Mucosa of rectum (tissue), 2 donors: ENCODE measurements around the gene FAM156B.
"Not testable (repeated sequence)": the region's sequence is repeated elsewhere in the genome, so short reads cannot be mapped to it uniquely, and the experiment has no call there.

Experiments
- H3K27ac ChIP-seq, 2 donors: one replicate each; pipeline ENCODE4 v1.7.0; 2013; ENCODE audit warnings: inconsistent platforms in 2 of 2, low read depth in 2 of 2, low read length in 2 of 2
- H3K27me3 ChIP-seq, 2 donors: one replicate each; pipeline ENCODE4 v1.7.0; 2013; ENCODE audit warnings: low read length in 2 of 2; ENCODE audit not compliant: control insufficient read depth in 2 of 2, insufficient read depth in 2 of 2
- H3K36me3 ChIP-seq, 2 donors: one replicate each; pipeline ENCODE4 v1.7.0; 2013; ENCODE audit warnings: low read length in 2 of 2; ENCODE audit not compliant: control insufficient read depth in 2 of 2, insufficient read depth in 2 of 2
- H3K4me1 ChIP-seq, 2 donors: one replicate each; pipeline ENCODE4 v1.7.0; 2013; ENCODE audit warnings: low read length in 2 of 2, mild to moderate bottlenecking in 1 of 2; ENCODE audit not compliant: control insufficient read depth in 2 of 2, insufficient read depth in 2 of 2
- H3K4me3 ChIP-seq, 2 donors: one replicate each; pipeline ENCODE4 v1.7.0; 2013; ENCODE audit warnings: low read length in 2 of 2
- H3K9ac ChIP-seq, 2 donors: one replicate each; pipeline ENCODE4 v1.7.0; 2013; ENCODE audit warnings: low read length in 2 of 2, low read depth in 1 of 2, mild to moderate bottlenecking in 1 of 2
- H3K9me3 ChIP-seq, 2 donors: one replicate each; pipeline ENCODE4 v1.7.0; 2013; ENCODE audit warnings: low read length in 2 of 2; ENCODE audit not compliant: control insufficient read depth in 2 of 2
- donor health status: healthy.
- donor health status: Normal muscosa, but diverticular disease.

FAM156B gene

GRCh38 chrX:52896855-52897709, at the start of gene FAM156B:
Gene FAM156B (plus strand): TSS chrX:52897330. CDS start chrX:52907226, 9,896 bp downstream.
- H3K4me3 ChIP-seq, H3K36me3 ChIP-seq, H3K4me1 ChIP-seq, H3K9ac ChIP-seq, H3K27ac ChIP-seq, H3K9me3 ChIP-seq, H3K27me3 ChIP-seq: not testable (repeated sequence)

- Histone ChIP-seq H3K4me1 (no peaks in the 10 kb centered on the region), H3K4me3 (no peak overlapping the region), H3K9ac (no peak overlapping the region), H3K9me3 (peaks cover 0 to 3% of the 10 kb centered on the region in 2 donors), H3K27me3 (peaks cover 9 to 18% of the 10 kb centered on the region in 2 donors), H3K36me3 (no peaks in the 10 kb centered on the region), H3K27ac (no peak overlapping the region)
Measured at GRCh38 chrX:52852110-52852860, 44.8 kb upstream of the FAM156B start.

- H3K27ac ChIP-seq, H3K9ac ChIP-seq, H3K4me1 ChIP-seq, H3K9me3 ChIP-seq, H3K36me3 ChIP-seq, H3K4me3 ChIP-seq: not testable (repeated sequence)
- H3K27me3 ChIP-seq: peaks cover 2 to 11% of the 10 kb centered on the region in 2 donors
Measured at GRCh38 chrX:52856991-52857525, 40.1 kb upstream of the FAM156B start.

- H3K27ac ChIP-seq: no peak overlapping the region
- H3K27me3 ChIP-seq: peaks cover 5 to 6% of the 10 kb centered on the region in 2 donors
- H3K9me3 ChIP-seq: no peaks in the 10 kb centered on the region
- H3K36me3 ChIP-seq: no peaks in the 10 kb centered on the region
- no peaks in the 10 kb centered on the region for H3K4me1 ChIP-seq
- H3K4me3 ChIP-seq: no peak overlapping the region
- no peak overlapping the region for H3K9ac ChIP-seq
Measured at GRCh38 chrX:52865343-52865998, 31.7 kb upstream of the FAM156B start.

DNA sequence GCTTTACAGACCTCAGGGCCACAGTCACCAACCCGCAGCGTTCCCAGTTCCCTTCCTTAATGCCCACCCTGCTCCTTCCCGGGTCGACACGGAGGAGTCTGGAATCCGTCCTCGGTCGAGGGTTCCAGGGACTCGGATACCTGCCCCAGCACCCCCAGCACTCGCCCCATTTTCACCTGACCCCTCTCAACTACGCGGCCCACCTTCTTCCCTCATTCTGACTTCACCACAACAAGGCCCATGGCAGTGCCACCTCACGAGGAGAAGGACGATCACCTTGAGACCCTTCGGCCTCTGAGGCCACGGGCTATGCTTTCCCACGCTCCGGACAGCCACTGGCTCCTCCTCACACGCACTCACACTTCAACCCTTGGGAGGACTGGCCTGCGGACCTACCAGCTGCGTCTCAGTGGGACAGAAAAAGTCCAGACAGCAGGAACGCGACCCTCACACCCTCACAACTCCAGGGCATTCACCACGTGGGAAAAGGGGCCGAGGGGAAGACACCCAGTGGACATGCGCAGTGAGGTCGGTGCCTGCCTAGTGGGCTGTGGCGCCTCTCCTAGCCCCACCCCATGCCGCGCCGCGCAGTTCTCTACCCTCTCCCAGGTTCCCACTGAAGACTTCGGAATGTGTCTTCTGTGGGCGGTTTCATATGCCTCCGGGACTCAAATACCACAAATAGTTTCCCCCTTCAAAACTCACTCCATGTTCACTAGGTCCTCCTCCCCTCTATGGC, 29.4 kb upstream of the FAM156B start, which contains the start of gene XAGE3:
TSS of gene XAGE3 (minus strand) at position 474 of the 739 bp plus-strand sequence. CDS start 950 bp downstream, outside the sequence.
- Histone ChIP-seq H3K9me3 (no peaks in the 10 kb centered on the region), H3K27me3 (peaks cover 5 to 10% of the 10 kb centered on the region in 2 donors), H3K36me3 (no peaks in the 10 kb centered on the region), H3K4me1 (no peaks in the 10 kb centered on the region), H3K9ac (no peak within 1 kb of the TSS), H3K4me3 (no peak within 1 kb of the TSS), H3K27ac (no peak within 1 kb of the TSS)

DNA sequence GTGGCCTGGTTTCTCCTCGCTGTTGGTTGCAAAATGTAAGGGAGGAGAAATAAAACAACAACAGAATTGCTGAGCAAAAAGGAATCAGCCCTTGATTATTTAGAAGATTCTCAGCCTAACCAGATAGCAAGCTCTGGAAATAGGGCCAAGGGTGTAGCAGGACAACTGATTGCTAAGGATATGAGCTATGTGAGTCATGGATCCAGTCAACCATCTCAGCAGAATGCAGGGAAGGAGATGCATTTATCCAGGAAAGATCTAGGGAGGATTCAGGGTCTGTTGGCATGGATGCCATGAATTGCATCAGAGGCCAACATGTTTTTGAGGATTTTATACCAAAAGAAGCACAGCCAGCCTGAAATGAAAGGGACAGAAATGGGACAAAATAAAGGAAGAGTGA, 27.1 kb upstream of the FAM156B start:
- no peak overlapping the region for H3K9ac ChIP-seq
- H3K4me3 ChIP-seq: no peak overlapping the region
- H3K27ac ChIP-seq: no peak overlapping the region
- peaks cover 8 to 10% of the 10 kb centered on the region in 2 donors for H3K27me3 ChIP-seq
- H3K36me3 ChIP-seq: no peaks in the 10 kb centered on the region
- no peaks in the 10 kb centered on the region for H3K4me1 ChIP-seq
- H3K9me3 ChIP-seq: no peaks in the 10 kb centered on the region

DNA sequence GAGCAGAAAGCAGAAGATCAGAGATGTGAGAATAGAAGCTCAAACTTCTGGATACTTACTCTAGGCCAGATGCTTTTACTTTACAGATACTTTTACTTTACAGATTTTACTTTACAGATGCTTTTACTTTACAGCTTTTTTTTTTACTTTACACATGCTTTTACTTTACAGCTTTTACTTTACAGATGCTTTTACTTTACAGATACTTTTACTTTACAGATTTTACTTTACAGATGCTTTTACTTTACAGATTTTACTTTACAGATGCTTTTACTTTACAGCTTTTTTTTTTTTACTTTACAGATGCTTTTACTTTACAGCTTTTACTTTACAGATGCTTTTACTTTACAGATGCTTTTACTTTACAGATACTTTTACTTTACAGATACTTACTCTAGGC, 23.3 kb upstream of the FAM156B start:
- not testable (repeated sequence) for H3K4me3 ChIP-seq, H3K9ac ChIP-seq, H3K4me1 ChIP-seq, H3K36me3 ChIP-seq, H3K27ac ChIP-seq, H3K9me3 ChIP-seq
- H3K27me3 ChIP-seq: peaks cover 11 to 12% of the 10 kb centered on the region in 2 donors

GRCh38 chrX:52874661-52875060, 22.5 kb upstream of the FAM156B start:
- Histone ChIP-seq H3K9me3 (no peaks in the 10 kb centered on the region), H3K27me3 (peaks cover 11 to 12% of the 10 kb centered on the region in 2 donors), H3K36me3 (no peaks in the 10 kb centered on the region), H3K4me1 (no peaks in the 10 kb centered on the region), H3K4me3 (no peak overlapping the region), H3K27ac (no peak overlapping the region), H3K9ac (no peak overlapping the region)

- not testable (repeated sequence) for H3K27me3 ChIP-seq, H3K36me3 ChIP-seq, H3K9ac ChIP-seq, H3K4me1 ChIP-seq, H3K27ac ChIP-seq, H3K4me3 ChIP-seq, H3K9me3 ChIP-seq
Measured at GRCh38 chrX:52875436-52875835, 21.7 kb upstream of the FAM156B start.
